Stimulated activated CD4-positive, alpha-beta T cell treated with anti-CD3 and anti-CD28 coated beads, Interleukin-4, amount 100 ng/mL, for 24 hours (primary cell): ENCODE data around the gene ARID3A.

Experiments
- DNase-seq: peaks from one replicate; pipeline ENCODE4 v3.0.0-alpha.2; 2020

The ARID3A gene

GRCh38 chr19:913080-913748, 12.6 kb upstream of the ARID3A start, which contains the start of gene R3HDM4:
Gene R3HDM4 (minus strand): TSS chr19:913219. CDS start chr19:913157, 62 bp downstream.
- DNase-seq: peak; percentile 82

DNA sequence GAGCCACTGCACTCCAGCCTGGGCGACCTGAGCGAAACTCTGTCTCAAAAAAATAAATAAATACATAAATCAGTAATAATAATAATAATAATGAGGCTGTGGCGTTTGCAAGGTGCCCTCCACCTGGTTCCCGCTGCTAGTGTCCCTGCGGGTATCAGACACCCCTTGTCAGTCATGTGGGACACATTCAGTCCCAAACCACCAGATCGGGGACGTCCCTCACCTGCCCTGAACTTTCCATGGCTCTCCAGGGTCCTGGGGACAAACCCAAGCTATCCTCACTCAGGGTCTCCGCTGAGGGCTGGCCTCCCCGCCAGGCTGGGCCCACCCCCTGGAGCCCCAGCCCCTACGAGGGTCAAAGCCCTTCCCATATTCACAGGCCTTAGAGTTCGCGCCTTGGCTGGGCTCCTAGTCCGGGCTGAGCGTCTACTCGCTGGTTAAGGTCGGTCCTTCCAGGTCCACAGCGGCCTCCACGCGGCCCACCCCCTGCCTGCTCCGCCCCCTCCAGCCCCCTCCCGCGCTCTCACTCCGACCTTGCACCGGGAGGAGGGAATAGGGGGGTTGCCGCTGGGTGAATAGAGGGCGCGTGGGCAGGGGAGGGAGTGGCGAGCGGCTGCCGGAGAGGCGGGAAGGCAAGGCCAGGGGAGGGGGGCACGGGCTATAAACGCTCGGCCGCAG, 9.1 kb upstream of the ARID3A start:
- DNase-seq: peak; percentile 36

GRCh38 chr19:917323-918151, 8.3 kb upstream of the ARID3A start, which contains the start of gene KISS1R:
Gene KISS1R (plus strand): TSS chr19:917333. CDS start chr19:917503, 170 bp downstream.
- DNase-seq: peak; percentile 41

GRCh38 chr19:918152-918437, 7.7 kb upstream of the ARID3A start:
- DNase-seq: no peak

- DNase-seq: peak; percentile 19
Measured at GRCh38 chr19:918481-919198, 7.2 kb upstream of the ARID3A start.

DNA sequence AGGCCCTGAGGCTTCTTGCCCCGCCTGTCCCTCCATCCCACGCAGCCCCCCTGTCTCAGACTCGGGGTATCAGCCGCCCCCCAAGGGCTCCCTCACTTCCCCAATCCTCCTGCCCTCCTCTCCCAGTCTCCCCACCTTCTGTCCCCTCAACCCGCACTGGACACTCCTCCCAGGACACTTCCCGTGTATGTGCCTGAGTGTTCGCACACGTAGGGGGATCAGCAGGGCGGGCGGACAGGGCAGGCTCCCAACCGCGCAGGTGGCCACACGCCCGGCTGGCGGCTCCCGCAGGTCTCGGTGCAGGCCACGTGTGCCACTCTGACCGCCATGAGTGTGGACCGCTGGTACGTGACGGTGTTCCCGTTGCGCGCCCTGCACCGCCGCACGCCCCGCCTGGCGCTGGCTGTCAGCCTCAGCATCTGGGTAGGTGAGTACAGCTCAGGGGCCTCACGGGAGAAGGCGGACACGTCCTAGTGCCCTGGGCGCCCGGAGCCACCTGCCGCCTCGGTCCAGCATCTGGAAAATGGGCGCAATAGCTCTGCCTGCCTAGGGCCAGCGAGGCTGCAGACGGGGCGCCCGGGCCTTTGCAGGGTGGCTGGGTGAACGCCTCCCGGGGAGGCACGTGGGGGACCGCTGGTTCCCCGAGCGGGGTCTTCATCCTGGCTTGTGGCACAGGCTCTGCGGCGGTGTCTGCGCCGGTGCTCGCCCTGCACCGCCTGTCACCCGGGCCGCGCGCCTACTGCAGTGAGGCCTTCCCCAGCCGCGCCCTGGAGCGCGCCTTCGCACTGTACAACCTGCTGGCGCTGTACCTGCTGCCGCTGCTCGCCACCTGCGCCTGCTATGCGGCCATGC, 6.4 kb upstream of the ARID3A start:
- DNase-seq: peak; percentile 27

- peak; percentile 58 for DNase-seq
Measured at GRCh38 chr19:920051-920864, 5.6 kb upstream of the ARID3A start.

DNA sequence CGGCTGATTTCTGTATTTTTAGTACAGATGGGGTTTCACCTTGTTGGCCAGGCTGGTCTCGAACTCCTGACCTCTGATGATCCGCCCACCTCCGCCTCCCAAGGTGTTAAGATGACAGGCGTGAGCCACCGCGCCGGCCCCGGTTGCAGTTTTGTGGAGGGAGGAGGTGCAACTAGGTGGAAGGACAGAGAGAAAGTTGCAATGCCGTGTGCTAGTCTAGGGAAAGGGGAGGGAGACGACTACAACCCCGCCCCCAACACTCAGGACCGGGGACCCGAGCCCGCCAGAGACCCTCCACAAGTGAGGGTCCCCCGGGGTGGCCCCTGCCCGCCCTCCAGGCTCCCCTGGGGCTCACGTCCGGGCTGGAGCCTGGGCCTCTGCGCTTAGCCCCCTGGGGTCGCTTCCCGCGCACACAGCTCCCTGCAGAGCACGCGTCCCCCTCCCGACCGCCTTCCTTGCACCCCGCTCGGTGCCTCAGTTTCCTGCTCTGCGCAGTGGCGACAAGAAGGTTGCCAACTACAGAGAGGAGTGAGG, 1.2 kb upstream of the ARID3A start:
- DNase-seq: peak; percentile 49

GRCh38 chr19:925087-925525, 729 bp upstream of the ARID3A start:
- peak; percentile 75 for DNase-seq

DNA sequence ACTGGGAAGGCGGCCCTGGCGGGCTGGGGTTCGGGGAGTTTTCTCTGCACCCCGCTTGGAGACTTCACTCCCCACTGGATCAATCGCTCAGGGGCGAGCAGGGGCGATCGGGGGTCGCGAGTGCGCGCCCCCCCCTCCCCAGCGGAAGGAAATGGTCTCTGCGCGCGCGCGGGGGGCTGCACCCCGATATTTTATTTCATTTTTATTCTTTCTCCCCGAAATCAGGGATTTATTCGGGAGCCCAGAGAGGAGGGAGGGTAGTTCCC, 421 bp downstream of the ARID3A start:
- no peak for DNase-seq

DNA sequence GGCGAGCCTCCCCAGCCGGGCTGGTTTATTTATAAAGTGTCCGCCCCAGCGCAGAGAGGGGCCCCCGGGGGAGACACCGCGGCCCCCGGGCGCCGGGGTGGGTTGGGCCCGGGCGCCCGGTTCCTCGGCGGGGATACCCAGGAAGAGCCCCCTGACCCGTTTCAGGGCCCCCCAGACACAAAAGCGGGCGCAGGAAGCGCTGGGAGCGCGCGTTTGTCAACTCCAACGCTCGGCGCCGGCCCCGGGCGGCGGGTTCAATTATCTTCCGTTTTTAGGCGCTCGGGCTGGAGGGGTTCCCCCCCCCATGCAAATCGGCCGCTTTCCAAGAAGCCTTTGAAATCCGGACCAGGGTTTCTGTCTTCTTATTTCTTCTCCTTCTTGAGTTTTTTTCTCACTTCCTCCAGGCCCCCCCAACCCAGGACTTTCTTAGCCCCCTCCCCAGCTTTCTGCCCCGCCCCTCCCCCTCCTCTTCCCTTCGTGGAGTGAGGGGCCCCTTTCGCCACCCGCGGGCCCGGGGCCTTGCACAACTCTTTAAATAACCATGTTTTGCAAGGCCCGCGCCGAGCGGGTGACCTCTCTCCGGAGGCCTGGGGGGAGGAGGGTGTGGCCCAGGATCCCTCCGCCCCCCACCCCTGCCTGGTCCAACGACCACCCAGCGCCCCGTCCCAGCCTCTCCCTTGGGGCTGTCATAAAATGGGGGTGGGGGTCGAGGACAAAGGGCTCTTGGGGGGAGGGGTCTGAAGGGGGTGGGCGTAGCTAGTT, 935 bp downstream of the ARID3A start:
- peak; percentile 45 for DNase-seq

DNA sequence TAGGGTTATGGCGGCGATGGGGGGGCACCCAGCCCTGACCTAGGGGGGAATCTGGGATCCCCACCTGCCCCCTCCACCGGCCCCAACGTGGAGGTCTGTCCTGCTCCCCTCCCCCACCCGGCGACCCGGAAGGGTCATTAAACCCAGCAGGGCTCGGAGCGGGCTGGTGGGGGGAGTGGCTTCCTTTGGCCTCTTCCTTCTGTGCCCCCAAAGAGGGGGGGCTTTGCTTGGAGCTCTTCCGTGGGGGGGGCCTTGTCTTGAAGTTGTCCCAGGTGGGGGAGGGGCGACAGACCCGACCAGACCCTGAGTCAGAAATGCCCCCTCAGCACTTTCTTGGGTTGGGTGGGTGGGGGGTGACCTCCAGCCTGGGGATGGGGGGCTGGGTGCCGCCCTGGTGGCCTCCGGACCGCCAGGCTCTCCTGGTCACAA, 1.5 kb downstream of the ARID3A start:
- DNase-seq: no peak

- DNase-seq: no peak
Measured at GRCh38 chr19:927780-928401, 2.1 kb downstream of the ARID3A start.

DNA sequence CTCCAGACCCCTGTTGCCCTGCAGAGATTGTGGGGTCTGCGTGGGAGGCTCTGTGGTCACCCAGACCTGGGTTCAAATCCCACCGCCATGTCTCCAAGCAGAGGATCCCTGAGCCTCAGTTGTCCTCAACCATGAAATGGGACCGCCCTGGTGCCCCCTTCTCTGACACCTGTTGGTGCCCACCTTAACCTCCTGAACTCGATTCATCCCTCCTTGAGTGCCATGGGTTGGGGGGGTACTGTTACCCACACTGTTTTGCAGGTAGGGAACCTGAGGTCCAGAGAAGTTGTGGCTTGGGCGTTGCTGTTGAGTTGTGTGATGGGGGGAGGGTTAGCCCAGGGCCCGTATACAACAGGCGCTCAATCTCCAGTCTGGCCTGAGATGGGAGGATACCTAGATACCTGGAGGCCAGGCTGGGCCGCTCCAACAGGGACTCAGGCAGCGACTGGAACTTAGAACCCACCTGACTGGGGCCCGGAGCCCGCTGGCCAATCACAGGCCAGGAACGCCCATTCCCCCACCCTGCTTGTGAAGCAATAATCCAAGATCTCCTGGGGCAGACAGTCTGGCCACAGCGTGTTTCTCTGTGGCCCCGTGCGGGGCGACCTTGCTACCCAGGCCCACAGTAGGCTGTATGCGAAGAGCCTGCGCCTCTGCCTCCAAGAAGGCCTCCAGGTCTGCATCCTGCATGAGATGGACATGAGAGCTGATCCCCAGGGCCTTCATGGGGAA, 2.8 kb downstream of the ARID3A start:
- no peak for DNase-seq

GRCh38 chr19:929203-929890, 3.5 kb downstream of the ARID3A start:
- no peak for DNase-seq

GRCh38 chr19:929891-930258, 4.0 kb downstream of the ARID3A start:
- DNase-seq: no peak

- DNase-seq: no peak
Measured at GRCh38 chr19:931860-932647, 6.2 kb downstream of the ARID3A start.
